ENCODE data around the gene C17orf107. TPM values are rescaled to one million over a fixed set of nuclear protein-coding genes. Genes with fewer than 3 reads are reported as not detected.
"Not testable (repeated sequence)": the region's sequence is repeated elsewhere in the genome, so short reads cannot be mapped to it uniquely, and the experiment has no call there.

Gene C17orf107
- total RNA-seq, 4 donors from 2014 or later, result 0.90 to 2.0 (median 1.3) TPM

DNA sequence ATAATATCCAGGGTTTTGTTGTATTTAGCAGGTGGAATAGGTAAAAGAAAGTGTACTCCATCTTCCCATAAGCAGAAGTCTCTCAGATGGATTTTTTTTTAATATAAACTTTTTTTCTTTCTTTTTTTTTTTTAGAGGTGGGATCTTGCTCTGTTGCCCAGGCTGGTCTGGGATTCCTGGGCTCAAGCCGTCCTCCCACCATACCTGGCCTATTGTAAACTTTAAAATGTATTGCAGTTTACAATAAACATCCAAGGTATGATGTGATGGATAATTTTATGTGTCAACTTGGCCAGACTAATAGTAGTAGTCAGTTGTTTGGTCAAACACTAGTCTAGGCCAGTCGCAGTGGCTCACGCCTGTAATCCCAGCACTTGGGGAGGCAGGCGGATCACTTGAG, 22.0 kb downstream of the C17orf107 start:
- Histone ChIP-seq H3K9me3 (no peaks in the 10 kb centered on the region), H3K4me3 (no peak overlapping the region), H3K4me1 (no peaks in the 10 kb centered on the region), H3K36me3 (no peaks in the 10 kb centered on the region), H3K27me3 (no peaks in the 10 kb centered on the region), H3K27ac (no peak overlapping the region)
- WGBS, 2 donors, result 83 to 89% methylated on average over 4 of the region's 4 CpGs
- no peak for TF ChIP-seq EP300 (IDR thresholded peaks at IDR 0.05)
- TF ChIP-seq POLR2A (IDR thresholded peaks at IDR 0.05), result no peak
- no peak for TF ChIP-seq CTCF (IDR thresholded peaks at IDR 0.05)
- no peak for DNase-seq (ENCODE audit: low spot score in 2 of 2)

DNA sequence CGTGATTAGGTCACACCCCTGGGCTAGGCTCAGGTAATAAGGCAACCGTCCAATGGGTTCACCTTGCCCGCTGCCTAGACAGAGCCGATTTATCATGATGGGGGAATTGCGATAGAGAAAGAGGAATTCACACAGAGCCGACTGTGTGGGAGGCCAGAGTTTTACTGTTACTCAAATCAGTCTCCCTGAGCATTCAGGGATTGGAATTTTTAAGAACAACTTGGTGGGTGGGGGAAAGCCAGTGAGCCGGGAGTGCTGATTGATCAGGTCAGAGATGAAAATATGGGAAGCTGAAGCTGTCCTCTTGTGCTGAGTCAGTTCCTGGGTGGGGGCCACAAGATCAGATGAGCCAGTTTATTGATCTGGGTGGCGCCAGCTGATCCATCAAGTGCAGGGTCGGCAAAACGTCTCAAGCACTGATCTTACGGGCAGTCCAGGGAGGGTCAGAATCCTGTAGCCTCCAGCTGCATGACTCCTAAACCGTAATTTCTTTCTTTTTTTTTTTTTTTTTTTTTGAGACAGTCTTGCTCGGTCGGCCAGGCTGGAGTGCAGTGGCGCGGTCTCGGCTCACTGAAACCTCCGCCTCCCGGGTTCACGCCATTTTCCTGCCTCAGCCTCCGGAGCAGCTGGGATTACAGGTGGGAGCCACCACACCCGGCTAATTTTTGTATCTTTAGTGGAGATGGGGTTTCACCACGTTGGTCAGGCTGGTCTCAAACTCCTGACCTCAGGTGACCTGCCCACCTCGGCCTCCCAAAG, 27.4 kb downstream of the C17orf107 start:
- not testable (repeated sequence) for H3K4me1 ChIP-seq; DNase-seq (ENCODE audit: low spot score in 2 of 2); H3K36me3 ChIP-seq; H3K27ac ChIP-seq; H3K9me3 ChIP-seq; H3K4me3 ChIP-seq; H3K27me3 ChIP-seq
- 79 to 80% methylated on average over 23 to 24 of the region's 24 CpGs for WGBS, 2 donors

- peaks cover 0 to 9% (median under 1%) of the 10 kb centered on the region in 4 donors for H3K4me1 ChIP-seq
- DNase-seq (ENCODE audit: low spot score in 2 of 2), result no peak
- no peaks in the 10 kb centered on the region for H3K9me3 ChIP-seq
- peaks cover 0 to 4% (median 0%) of the 10 kb centered on the region in 3 donors for H3K36me3 ChIP-seq
- H3K27me3 ChIP-seq, result no peaks in the 10 kb centered on the region
- no peak overlapping the region for H3K4me3 ChIP-seq
- TF ChIP-seq CTCF (IDR thresholded peaks at IDR 0.05) (no peak), POLR2A (IDR thresholded peaks at IDR 0.05) (no peak), EP300 (IDR thresholded peaks at IDR 0.05) (no peak)
- no peak overlapping the region for H3K27ac ChIP-seq
- WGBS, 2 donors, result 95 to 96% methylated on average over 18 of the region's 18 CpGs
These were observed 29.5 kb downstream of the C17orf107 start for GRCh38 chr17:4928881-4929280.

DNA sequence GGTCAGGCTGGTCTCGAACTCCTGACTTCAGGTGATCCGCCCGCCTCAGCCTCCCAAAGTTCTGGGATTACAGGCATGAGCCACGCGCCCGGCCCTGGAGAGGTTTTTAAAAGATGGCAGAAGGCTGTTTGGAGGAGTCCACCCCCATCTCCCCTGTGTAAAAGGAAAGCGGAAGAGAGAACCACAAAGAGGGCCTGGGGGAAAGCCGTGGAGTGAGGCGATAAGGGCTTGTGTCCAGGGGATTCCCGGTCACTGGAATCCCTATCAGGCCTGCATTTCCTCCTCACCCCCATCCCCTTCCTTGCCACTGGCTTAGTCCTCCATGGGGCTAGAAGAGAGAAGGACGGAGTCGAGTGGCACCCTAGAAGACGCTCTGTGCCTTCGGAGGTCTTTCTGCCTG, 32.6 kb downstream of the C17orf107 start, which contains the start of gene GP1BA:
Gene GP1BA (plus strand): TSS at position 315 of the 400 bp plus-strand sequence. CDS start 328 bp downstream, outside the sequence.
- Histone ChIP-seq H3K4me3 (no peak within 1 kb of the TSS), H3K4me1 (peaks cover 0 to 18% (median 3%) of the 10 kb centered on the region in 4 donors), H3K27me3 (no peaks in the 10 kb centered on the region), H3K27ac (no peak within 1 kb of the TSS), H3K9me3 (no peaks in the 10 kb centered on the region), H3K36me3 (peaks cover 0 to 21% (median 0%) of the 10 kb centered on the region in 3 donors)
- no peak for DNase-seq (ENCODE audit: low spot score in 2 of 2)
- 72 to 80% methylated on average over 14 of the region's 14 CpGs for WGBS, 2 donors
- no peak for TF ChIP-seq EP300 (IDR thresholded peaks at IDR 0.05)
- TF ChIP-seq CTCF (IDR thresholded peaks at IDR 0.05), result no peak
- no peak for TF ChIP-seq POLR2A (IDR thresholded peaks at IDR 0.05)

DNA sequence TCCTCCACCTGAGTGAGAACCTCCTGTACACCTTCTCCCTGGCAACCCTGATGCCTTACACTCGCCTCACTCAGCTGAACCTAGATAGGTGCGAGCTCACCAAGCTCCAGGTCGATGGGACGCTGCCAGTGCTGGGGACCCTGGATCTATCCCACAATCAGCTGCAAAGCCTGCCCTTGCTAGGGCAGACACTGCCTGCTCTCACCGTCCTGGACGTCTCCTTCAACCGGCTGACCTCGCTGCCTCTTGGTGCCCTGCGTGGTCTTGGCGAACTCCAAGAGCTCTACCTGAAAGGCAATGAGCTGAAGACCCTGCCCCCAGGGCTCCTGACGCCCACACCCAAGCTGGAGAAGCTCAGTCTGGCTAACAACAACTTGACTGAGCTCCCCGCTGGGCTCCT, 33.4 kb downstream of the C17orf107 start:
- 93 to 94% methylated on average over 12 of the region's 12 CpGs for WGBS, 2 donors
- DNase-seq (ENCODE audit: low spot score in 2 of 2), result no peak
- TF ChIP-seq CTCF (IDR thresholded peaks at IDR 0.05), result no peak
- TF ChIP-seq POLR2A (IDR thresholded peaks at IDR 0.05), result no peak
- no peak for TF ChIP-seq EP300 (IDR thresholded peaks at IDR 0.05)
- Histone ChIP-seq H3K36me3 (peaks cover 0 to 29% (median 4%) of the 10 kb centered on the region in 3 donors), H3K4me1 (peaks cover 0 to 18% (median 3%) of the 10 kb centered on the region in 4 donors), H3K4me3 (no peak overlapping the region), H3K27me3 (no peaks in the 10 kb centered on the region), H3K9me3 (no peaks in the 10 kb centered on the region), H3K27ac (no peak overlapping the region)
